Fibroblast of skin of abdomen (primary cell): Measurements from ENCODE around the gene ATOH1. TPM values are rescaled to one million over a fixed set of nuclear protein-coding genes. Genes with fewer than 3 reads are reported as not detected.

Source experiments
- DNase-seq: peaks from one replicate; pipeline ENCODE4 v3.0.0-alpha.2; 2013
- polyA plus RNA-seq, 2 experiments: library from polyadenylated mRNA; unstranded; fragments of 120-200 nt; gene quantifications; one replicate each; pipeline ENCODE4 v1.2.1, GENCODE V29; 2013; ENCODE audit not compliant: insufficient read length in 2 of 2

Gene ATOH1, protein sequence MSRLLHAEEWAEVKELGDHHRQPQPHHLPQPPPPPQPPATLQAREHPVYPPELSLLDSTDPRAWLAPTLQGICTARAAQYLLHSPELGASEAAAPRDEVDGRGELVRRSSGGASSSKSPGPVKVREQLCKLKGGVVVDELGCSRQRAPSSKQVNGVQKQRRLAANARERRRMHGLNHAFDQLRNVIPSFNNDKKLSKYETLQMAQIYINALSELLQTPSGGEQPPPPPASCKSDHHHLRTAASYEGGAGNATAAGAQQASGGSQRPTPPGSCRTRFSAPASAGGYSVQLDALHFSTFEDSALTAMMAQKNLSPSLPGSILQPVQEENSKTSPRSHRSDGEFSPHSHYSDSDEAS
- polyA plus RNA-seq (2013, experiment 1 of 2; ENCODE audit: insufficient read length), result not detected
- polyA plus RNA-seq (2013, experiment 2 of 2; ENCODE audit: insufficient read length), result not detected

GRCh38 chr4:93828332-93828994, at the start of gene ATOH1:
TSS of gene ATOH1 (plus strand) at chr4:93828753. CDS start at chr4:93828927, 174 bp downstream.
- peak; percentile 4 for DNase-seq

GRCh38 chr4:93779228-93779627, 49.3 kb upstream of the ATOH1 start:
- DNase-seq, result no peak

DNA sequence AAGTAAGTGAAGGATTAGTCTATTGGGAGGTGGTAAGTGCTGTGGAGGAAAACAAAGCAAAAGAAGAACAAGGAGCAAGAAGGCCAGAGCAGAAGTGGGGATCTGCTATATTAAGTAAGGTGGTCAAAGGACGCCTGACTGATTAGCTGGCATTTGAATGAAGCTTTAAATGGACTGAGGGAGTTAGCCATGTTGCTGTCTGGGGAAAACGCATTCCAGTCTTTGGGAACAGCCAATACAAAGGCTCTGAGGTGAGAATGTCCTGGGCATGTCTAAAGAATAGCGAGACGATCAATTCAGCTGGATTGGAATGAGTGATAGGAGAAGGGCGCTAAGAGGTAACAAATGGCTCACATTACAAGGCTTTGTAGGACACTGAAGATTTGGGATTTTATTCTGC, 48.5 kb upstream of the ATOH1 start:
- no peak for DNase-seq

- no peak for DNase-seq
Measured at GRCh38 chr4:93781198-93781597, 47.4 kb upstream of the ATOH1 start.

- no peak for DNase-seq
Measured at GRCh38 chr4:93786149-93786548, 42.4 kb upstream of the ATOH1 start.

- DNase-seq, result no peak
Measured at GRCh38 chr4:93788712-93789111, 39.8 kb upstream of the ATOH1 start.

DNA sequence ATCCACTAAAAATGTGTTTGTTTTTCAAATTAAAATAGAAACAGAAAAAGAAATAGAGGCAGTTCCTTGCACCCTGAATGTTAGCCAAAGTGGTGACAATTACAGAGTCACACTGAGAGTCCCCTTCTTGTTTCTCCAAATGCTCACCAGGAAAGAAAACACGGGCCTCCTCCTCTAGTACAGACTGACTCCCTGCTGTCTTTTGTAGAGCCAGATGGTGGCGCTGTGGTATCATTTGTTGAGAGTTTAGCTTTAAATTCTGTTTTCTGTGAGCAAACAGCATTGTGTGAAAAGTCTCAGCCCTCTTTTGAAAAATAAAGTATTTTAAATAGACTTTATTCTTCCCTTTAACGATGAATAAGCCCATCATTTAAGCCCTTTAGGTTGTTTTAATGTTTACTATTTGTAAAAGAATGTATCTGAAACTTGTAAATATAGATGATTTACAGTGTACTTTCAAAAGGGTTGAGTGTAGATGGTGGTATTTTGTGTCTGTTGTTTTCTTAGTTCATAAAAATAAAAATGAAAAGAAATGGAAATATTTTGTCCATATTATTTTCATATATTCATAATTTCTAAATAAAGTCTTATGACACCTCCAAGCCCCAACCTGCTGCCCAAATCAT, 36.9 kb upstream of the ATOH1 start:
- DNase-seq, result peak; percentile 35

DNA sequence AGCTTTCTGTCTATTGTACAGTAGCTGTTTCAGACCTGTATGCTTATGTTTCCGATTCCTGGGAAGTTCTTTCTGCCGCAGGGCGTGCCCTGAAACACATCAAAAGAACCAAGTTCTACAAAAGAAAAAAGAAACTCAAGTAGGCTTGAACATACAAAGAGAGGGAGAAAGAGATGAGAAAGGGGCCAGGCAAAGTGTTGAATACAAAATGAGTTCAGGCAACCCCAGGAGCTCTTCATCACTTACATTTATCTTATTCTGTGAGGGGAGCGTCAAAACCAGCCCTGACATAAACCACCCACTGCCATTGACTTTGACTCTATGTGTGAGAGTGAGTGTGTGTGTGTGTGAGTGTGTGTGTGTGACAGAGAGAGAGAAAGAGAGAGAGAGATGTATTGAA, 26.5 kb upstream of the ATOH1 start:
- DNase-seq, result no peak

DNA sequence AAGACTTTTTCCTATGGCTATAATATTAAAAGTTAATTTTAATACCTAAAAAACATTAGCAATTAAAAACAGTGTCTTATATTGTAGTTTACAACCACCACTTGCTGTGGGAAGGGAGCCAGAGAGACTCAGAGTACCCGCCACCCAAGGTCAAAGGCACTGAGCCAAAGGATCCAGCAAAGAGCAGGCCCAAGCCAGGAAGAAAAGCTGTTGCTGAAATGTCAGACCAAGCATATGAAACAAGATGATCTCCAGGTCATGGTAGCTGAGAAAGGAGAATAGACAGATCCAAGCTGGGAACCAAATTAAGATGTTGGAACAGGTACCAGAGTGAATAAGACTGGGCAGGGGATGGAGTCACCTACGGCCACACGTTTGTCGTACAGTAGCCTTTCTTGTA, 18.8 kb upstream of the ATOH1 start:
- DNase-seq, result no peak

- no peak for DNase-seq
Measured at GRCh38 chr4:93810340-93810992, 18.1 kb upstream of the ATOH1 start.

- DNase-seq, result no peak
Measured at GRCh38 chr4:93813092-93813491, 15.5 kb upstream of the ATOH1 start.

DNA sequence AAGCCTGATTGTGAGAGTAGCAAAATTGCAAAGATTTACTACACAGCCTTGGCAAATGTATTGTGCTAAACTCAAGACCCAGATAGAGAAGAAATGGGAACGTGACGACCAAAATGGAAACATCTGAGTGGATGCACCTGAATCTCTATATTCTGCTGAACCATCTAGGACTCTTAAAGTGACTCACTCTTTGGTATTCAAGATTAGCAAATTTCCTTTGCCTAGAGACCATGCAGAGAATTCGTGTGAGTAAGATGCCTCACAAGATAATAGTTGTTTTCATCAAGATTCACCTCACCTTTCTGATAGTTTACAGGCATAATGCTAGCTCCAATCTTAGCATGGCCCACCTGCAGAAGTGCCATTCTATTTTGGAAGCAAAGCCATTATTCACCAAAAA, 14.4 kb upstream of the ATOH1 start:
- no peak for DNase-seq

DNA sequence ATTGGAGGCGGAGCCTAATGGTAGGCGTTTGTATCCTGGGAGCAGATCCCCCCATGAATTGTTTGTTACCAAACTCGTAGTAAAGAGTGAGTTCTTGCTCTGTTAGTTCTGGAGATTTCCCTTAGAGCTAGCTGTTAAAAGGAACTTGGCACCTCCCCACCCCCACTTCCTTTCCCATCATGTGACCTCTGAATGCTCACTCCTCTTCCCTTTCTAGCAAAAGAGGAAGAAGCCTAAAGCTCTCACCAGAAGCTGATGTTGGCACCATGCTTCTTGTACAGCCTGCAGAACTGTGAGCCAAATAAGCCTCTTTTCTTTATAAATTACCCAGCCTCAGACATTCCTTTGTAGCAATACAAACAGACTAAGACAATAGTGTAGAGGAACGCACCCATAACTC, 13.8 kb upstream of the ATOH1 start:
- no peak for DNase-seq

DNA sequence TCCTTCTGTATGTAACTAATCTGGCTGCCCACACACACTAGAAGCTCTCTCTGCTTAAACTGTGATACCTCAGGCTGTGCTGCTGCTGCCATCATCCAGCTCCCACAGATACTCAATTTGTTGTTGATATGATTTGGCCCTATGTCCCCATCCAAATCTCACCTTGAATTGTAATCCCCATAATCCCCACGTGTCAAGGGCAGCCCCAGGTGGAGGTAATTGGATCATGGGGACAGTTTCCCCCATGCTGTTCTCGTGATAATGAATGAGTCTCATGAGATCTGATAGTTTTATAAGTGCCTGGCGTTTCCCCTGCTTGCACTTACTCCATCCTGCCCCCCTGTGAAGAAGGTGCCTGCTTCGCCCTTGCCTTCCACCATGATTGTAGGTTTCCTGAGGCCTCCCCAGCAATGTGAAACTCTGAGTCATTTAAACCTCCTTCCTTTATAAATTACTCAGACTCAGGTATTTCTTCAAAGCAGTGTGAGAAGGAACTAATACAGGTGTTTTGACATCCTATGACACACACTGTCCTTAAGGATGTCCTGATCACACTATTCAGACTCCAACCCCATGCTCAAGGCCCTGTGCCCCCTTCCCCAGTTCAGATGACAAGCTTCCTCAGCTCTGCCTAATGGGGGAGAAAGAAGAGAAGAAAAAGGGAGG, 2.9 kb upstream of the ATOH1 start:
- DNase-seq, result no peak

- no peak for DNase-seq
Measured at GRCh38 chr4:93827272-93827947, 1.1 kb upstream of the ATOH1 start.

GRCh38 chr4:93828995-93829819, 654 bp downstream of the ATOH1 start:
- DNase-seq, result no peak

DNA sequence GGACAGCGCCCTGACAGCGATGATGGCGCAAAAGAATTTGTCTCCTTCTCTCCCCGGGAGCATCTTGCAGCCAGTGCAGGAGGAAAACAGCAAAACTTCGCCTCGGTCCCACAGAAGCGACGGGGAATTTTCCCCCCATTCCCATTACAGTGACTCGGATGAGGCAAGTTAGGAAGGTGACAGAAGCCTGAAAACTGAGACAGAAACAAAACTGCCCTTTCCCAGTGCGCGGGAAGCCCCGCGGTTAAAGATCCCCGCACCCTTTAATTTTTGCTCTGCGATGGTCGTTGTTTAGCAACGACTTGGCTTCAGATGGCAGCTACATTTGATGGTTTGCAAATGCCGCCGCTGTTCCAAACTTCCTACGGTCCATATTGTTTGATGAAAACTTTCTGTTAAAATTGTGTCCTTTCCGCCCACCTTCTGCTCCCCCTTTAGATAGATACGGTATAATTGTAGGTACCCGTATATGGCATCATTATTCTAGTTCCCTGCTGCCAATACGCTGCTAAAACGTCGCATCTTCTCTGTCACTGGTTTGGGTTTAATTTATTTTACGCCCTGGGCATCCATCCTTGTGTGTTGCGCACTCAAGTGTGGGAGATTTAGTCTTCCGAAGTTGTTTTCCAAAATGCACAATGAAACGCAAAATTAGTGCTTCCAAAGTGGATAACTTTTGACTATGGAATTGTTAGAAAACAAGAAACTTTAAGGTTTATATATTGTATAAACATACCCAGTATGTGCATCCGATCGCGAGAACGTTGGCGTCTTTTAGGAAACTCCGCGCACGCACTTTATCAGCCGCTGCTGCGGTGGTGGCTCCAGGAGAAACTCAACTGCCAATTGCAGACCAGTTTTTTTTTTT, 1.5 kb downstream of the ATOH1 start:
- no peak for DNase-seq

DNA sequence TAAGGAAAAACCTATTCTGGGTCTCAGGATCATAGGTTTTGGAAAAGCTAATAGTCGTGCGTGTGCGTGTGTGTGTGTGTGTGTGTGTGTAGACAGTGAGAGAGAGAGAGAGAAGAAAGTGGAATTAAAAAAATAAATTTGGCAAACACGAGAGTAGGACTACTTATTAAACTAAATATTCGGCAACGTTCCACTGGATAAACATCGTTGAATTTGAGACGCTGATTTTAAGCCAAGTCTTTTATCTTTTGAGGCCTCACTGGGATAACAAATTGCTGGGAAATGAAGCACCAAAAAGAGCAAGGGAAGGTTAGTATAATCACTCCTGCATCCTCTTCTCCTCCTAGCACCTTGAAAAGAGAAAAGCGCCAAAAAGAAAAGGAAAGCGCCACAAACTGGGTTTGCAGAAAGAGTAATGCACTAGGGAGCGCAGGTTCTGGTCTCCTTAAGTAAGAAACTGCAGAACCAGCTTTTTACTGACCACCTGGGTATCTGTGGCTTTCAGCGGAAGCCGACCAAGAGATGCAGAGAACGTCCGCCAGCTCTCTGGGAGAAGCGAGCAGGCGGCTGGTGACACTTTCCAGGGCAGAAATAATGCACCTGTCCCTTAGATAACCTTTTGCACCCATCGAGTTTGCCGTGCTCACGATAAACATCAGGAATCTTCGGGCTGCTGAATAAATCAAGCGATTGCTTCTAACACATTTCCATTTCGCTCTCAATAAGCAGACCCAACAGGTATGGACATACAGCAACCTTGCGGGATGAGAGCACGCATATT, 3.4 kb downstream of the ATOH1 start:
- no peak for DNase-seq
